Kidney tubule cell (primary cell): ENCODE results near the gene YWHAH.

Experiments used
- DNase-seq: peaks from one replicate; pipeline ENCODE4 v3.0.0-alpha.2; 2018; ENCODE audit warnings: low spot score

Gene YWHAH

DNA sequence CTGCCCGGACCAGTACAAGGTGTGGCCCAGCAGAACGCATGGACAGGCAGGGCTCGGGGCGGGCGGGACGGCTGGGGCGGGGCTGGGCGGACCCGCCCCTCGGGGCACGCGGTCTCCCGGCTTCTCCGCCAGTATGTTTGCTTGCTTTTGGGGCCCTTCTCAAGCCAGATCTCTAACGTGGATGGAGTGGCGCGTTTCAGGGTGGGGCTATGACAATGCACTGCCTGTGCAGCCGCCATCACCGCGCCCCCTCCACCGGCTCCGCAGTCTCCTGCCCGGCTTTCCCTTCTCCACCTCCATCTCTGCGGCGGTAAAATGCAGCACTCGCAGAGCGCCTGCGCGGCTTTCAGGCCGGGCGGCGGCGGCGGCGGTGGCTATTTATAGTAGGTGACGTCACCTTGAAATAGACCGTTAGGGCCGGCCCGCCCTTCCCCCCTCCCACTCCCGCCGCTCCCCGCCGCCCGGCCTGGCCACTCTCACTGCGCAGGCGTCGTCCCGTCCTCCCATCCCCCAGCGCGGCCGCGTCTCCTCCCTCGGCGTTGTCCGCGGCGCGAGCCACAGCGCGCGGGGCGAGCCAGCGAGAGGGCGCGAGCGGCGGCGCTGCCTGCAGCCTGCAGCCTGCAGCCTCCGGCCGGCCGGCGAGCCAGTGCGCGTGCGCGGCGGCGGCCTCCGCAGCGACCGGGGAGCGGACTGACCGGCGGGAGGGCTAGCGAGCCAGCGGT, at the start of gene YWHAH:
Gene YWHAH, plus strand, starts transcription at position 558 of the 722 bp plus-strand sequence. CDS start 199 bp downstream, outside the sequence.
- DNase-seq: peak; percentile 95

DNA sequence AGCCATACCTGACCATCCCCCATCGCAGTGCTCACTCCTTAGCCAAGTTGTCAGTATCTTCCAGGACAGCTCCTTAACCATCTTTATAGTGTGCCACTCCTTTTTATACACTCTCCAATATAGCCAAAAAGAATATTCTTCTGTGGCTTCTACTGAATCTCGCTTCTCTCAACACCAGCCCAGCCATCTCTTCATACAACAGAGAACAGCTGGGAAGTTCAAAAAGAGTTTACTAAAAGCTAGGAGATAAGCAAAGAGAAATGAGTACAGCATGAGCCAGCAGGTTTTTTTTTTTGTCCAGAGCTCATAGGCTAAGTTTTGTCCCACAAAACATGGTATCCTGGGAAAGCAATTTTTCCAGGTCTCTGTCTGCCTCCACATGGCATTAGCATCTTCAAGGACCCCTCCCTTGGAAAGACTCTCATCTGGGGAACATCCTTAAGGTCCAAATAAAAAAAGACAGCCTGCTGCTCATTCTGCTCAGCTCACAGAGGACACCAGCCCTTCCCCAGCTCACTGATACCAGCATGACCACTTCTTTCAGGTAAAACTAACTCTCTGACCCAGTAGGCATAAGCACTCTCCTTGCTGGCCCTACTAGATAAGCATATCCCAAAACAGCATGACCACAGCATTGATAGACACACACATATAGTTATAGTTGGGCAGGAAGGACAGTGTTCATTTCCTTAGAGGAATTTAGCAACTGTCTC, 48.8 kb upstream of the YWHAH start:
- DNase-seq: no peak

DNA sequence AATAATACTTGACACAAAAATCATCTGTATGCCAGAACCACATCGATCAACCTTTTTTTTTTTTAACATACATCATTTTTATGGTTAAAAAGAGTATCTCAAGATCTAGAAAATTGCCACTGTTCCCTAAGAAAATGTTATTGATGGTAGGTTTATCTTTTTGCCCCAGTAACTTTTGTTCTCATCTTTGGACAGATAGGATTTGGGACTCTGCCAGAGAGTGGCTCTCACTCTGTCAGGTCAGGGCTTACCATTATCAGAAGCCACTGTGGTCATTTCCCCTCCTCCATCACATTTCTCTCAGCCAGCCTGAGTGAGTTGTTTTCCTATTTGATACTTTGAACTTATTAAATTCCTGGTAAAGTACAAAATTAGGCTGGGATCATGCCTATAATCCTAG, 47.9 kb upstream of the YWHAH start:
- DNase-seq: no peak

DNA sequence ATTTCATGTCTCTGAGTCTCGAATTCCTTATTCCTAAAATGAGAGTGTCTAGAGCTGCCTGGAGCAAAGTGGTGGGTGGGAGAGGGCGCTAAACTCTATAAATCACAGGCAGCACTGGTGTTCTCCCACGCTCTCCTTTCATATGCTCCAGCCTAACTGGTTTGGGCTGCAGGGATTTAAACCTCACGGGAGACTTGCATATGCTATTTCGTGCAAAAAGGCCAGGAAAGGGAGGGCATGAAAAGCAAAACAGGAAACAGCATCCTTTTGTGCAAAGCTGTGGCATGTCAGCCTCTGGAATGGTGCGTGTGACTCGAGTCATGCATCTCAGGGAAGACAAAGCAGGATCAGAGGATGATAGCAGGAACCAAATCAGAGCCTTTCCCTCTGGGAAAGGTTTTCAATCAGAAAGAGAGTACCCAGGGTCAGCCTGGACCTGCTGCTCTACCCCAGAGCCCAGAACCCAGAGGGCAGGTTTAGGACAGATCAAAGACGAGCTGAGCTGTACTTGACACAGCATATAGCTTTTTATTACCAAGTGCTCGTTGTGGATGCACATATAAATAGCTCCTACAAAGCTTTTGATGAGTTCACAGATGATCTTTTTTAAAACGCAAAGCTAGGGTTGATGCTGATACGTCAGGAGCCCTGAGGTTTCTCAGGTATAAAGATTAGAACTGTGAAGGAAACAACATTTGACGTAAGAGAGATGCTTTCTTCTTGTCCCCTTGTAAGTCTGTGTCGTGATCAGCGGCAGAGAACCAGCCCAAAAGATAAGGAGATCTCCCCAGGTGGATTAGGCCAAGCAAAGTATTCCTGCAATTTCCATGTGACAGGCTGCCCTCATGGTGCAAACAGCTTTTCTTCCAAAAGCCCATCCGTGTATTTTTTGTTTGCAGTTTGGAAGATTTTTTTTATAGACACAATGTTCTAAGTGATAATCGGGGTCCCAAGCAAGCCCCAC, 46.2 kb upstream of the YWHAH start:
- DNase-seq: peak; percentile 18

DNA sequence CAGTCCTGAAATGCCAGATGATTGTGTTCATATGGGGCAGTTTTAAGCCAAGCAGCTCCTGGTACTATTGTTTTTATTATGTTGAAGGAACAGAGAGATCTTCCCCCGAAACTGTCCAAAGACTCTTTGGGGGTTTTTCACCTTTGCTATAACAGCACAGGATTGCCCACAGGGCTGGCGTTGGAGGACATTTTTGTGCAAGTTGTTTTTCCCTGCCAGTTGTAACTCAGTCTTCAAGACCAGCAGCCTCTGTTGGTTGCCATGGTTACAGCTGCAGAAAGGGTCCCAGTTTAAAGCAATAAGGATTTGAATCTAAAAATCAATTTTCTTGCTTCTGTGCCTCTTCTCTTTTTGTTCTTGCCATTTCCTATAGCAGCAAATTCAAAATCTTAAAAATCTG, 45.4 kb upstream of the YWHAH start:
- DNase-seq: no peak

DNA sequence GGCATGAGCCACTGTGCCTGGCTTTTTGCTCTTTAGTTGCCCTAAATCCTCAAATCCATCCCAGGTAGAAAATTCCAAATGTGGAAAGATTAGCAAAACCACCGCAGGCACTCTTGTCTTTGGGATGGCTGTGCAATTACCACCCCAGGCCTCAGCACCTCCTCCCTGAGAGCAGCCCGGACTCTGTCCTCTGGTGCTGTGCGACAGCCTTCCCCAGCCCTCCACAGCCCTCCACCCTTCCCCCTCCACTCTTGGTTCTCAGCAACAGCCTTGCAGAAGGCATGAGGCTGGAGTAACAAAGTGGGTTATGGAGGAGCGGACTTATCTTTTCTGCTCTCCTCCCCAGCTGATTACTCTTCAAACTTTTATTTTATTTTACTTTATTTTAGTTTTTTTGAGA, 44.7 kb upstream of the YWHAH start:
- no peak for DNase-seq

DNA sequence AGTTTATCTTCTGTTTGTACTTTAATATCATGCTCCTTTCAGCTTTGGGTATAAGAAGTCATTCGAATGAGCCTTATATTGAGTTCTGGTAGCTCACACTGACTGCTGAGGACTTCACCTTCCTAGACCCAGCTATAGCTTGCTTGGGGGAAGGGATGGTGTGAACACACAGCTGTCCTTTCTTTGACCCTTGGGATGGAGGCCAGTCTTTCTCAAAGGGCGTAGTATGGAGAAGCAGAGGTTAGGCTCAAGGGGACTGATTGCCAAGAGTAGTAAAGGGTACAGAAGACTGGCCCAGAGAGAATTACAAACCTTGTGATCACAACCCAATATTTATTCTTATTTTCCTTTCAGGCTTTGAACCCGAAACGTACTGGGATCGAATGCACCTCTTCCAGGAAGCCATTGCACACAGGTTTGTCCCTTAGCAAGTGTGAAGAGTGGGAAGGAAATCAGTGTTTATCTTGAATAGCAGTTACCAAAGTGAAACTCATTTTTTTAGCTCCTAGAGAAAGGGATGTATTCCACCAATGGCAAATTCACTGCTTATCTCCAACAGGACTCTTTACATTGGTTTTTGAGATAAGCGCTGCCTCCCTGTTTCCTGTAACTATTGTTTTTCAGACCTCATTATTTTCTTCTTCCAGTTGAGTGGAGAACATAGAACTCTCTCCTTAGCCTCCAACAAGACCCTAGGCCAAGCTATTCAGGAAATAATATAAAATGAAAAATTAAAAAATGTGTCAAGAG, 42.8 kb upstream of the YWHAH start:
- DNase-seq: no peak

DNA sequence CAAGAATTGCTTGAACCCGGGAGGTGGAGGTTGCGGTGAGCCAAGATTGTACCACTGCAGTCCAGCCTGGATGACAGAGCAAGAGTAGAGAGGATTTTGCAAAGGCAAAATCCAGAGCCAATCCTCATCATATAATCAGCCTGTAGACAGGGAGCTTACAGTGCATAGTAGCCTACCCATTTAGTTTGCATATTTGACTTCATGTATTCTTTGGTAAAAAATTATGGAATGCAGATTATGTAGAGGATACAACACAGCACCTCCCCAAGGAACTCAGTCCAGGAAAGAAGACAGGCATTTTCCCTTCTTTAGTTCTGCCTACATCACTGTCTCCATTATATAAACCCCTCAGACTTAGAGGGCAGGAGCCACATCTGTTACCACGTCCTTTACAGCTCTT, 39.7 kb upstream of the YWHAH start:
- no peak for DNase-seq

DNA sequence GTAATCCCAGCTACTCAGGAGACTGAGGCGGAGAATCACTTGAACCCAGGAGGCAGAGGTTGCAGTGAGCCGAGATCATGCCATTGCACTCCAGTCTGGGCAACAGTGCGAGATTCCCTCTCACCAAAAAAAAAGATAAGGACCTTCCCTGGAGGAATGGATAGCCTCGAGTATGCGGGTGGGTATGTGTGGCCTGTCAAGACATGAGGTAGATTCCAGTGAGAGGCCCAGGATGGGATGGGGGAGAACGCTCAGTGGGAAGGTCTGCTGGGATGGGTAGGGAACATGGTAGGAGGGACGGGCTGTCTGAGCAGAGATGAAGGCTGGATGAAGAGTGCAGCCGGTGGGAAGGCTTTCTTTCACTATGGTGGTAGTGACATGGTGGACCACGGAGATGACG, 39.0 kb upstream of the YWHAH start:
- DNase-seq: no peak

DNA sequence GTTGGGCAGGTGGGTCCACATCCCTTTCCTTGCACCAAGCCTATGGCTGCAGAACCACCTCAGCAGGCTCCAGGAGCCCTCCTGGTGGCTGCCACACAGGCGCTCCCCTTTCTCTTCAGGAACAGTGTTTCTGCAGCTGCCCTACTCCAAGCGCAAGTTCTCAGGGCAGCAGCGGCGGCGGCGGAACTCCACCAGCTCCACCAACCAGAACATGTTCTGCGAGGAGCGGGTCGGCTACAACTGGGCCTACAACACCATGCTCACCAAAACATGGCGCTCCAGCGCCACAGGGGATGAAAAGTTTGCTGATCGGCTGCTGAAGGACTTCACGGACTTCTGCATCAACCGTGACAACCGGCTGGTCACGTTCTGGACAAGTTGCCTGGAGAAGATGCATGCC, 38.2 kb upstream of the YWHAH start:
- no peak for DNase-seq

DNA sequence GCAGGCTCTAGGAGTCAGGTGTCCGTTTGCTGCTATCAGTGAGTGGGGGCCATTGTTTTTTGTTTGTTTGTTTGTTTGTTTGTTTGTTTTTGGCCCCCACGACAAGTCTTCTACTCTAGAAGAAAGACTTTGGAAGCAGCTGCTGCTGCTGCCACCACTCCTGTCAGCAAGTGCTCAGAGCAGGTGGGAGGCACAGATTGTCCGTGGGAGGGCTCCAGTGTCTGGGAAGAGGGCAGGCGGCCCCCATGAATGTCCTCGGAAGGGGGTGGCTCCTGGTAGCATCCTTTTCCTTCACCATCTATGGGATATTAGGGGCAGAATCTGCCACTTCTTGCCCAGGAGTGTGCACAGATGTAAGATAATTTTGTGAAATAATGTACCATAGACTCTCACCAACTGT, 37.8 kb upstream of the YWHAH start:
- no peak for DNase-seq

DNA sequence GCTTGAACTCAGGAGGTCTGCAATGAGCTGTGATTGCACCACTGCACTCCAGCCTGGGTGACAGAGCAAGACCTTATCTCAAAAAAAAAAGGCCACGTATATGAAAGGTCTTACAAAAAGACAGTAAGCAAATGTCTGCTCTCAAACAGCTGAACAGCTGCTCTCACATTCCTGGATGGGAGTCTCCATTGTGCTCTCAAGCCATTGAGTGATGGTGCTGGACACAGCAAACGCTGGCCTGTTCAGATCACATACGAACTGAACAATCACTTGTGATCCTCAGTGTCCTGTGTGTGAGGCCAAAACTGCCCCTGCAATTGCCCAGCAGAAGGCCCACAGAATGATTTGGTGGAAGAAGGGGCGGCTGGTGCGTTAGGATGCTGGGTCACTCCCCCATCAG, 34.4 kb upstream of the YWHAH start:
- no peak for DNase-seq

DNA sequence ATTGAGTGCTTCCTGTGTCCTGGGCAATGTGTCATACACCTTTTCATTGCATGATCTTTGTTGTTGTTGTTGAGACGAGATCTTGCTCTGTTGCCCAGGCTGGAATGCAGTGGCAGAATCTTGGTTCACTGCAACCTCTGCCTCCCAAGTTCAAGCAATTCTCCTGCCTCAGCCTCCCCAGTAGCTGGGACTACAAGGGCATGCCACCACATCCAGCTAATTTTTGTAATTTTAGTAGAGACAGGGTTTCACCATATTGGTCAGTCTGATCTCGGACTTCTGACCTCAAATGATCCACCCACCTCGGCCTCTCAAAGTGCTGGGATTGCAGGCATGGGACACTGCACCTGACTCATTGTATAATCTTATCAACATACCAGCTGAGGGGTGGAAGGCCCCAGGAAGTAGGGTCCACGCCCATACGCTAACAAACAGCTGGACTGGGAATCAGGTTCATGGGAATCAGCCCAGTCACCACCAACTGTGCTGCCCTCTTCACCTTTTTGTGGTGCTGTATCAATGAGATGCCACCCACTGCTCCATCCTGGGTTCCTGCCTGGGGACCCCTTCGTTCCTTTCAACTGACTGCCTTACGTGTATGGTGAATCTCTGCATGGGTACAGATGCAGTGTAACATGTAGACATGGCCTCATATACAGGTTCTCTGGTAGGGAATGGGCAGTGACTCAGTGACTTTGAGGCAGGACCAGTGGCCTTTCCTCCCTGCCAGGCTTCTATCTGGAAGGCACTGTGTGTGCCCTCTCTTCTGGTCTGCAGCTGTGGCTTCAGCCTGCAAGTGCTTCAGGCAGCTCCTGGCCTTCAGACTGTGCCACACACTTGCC, 32.5 kb upstream of the YWHAH start:
- DNase-seq: no peak

DNA sequence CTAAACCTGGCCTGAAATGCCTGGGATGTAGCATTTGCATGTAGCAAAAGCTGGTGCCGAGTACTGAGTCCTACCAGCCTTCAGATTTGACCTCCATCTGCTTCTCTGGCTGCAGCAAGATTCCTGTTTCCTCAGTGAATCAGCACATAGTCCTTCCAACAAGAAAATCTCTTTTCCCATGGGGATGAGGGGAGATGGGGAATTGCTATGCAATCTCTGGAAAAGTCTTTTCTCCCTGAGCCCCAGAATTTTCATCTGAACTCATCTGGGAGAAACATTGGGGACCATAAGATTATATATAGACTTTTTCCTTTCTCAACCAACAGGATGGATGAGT, 32.0 kb upstream of the YWHAH start:
- DNase-seq: no peak

DNA sequence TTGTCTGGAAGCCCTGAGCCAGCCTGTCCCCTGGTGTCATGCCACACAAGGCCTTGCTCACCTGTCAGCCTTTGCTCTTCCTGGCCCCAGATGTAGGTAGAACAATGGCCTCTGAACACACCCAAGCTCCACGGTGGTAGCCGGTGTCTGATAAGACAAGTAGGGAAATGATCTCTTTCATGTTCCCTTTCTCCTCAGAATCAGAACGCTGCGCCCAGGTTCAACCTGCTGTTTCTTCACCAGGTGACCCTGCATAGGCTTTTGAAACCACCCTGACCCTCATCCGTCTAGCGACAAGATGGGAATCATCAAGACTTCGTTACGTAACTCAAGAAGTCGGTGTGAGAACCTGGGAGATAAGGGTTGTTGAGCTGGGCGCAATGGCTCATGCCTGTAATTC, 28.7 kb upstream of the YWHAH start:
- DNase-seq: no peak

DNA sequence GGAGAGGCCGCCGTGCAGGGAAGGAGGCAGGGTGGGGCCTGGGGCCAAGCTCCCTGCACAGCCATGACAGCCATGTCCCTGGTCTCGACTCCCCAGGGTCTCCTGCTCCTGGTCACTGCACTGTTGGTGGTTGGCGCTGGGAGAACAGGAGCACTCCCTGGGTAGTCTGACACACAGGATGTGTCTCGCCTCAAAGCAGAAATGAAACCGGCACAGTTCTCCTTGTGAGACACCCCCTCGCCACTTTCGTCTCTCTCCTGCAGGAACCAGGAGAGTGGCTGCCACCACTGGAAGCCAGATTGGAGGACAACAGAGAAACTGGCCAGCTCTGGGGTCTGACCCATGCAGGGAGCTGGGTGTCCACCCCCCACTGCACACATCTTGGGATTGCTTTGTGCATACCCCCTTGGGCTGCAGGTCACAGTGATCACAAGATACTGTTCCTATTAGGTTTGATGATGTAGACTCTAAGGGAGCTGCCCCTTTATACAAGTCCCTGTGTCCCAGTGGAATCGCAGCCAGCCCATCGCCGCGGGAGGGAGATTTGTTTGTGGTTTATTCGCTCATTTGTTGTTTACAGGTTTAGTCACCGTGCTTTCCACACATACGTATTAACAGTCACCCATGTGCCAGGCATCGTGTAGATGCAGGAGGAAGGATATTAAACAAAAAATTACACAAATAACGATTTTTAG, 27.0 kb upstream of the YWHAH start:
- DNase-seq: no peak

DNA sequence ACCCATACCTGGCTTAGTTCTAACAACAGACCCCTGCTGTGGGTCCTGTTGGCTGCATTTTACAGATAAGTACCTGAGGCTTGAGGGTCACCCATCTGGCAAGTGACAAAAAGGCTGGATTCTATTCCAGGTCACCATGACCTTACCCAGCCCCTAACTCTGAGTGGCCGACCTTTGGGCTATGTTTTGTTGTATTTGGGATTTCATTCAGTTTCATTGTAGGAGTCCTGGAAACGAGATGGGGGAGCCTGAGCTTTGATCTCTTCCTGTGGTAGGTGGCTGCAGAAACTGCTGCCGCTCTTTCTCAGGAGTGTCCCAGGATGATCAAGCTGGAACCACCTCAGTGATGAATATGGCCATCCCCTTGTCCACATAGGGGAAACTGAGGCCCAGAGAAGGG, 24.6 kb upstream of the YWHAH start:
- DNase-seq: no peak

DNA sequence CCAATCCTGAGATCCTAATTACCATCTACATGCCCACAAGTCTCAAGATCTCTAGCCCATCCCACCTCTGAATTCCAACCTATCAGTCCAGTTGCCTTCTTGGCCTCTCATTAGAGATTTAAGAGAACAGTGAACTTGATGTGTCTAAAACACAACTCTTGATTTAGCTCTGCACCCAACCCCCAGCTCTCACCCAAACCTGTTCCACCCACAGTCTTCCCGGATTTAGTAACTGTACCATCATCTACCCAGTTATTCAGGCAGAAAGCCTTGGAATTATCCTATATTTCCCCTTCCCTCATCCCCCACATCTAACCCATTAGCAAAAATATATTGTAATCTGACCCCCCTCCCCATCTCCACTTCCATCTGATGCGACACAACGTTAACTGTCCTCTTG, 24.0 kb upstream of the YWHAH start:
- DNase-seq: no peak

DNA sequence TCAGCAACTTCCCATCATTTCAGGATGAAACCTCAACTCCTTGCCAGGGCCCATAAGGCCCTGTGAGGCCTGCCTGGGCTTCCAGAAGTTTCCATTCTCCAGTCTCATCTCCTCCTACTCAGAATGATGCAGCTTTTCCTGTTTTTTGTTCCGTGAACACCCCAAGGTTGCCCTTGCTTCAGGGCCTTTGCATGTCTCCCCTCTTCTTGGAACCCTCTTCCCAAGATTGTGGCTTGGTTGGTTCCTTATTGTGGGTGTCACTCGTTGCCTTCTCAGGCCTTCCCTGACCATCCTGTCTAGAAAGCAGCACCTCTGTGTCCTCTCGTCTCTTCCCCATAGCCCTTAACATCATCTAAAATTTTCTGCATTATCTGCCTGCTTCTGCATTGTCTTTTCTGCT, 23.2 kb upstream of the YWHAH start:
- no peak for DNase-seq

DNA sequence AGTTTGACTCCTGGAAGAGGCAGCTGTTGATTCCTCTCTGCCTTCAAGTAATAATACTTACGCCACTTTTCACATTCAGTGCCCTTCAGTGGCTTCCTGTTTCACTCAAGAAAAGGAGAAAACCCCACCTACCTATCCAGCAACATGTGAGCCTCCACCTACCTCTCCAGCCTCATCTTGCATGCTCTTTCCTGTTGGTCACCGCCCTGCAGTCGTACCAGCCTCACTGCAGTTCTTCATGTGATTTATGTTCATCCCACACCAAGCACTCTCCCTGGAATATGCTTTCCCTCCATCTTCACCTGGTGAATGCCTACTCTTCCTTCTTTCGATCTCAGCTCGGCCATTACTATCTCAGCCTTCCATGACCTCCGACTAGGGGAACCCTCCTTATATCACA, 21.8 kb upstream of the YWHAH start:
- no peak for DNase-seq

DNA sequence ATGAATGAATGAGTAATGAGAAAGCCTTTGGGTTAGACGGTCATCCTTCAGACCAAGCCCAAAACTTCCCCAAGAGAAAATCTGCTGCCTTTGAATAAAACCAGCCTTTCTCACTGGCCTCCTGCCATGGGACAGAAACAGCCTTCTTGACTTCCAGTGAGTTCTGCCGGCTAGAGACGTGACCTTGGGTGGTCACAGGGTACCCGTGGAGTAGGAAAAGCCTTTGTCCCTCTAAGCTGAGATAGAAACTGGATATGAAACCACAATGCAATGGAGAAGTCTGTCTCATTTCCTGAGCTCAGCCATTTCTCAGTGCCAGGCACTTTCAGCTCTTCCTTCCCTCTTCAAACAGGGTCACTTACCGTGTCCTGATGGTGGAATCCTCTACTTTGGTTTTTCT, 21.2 kb upstream of the YWHAH start:
- no peak for DNase-seq
